ENCODE measurements around the gene BTBD16.

The BTBD16 gene

DNA sequence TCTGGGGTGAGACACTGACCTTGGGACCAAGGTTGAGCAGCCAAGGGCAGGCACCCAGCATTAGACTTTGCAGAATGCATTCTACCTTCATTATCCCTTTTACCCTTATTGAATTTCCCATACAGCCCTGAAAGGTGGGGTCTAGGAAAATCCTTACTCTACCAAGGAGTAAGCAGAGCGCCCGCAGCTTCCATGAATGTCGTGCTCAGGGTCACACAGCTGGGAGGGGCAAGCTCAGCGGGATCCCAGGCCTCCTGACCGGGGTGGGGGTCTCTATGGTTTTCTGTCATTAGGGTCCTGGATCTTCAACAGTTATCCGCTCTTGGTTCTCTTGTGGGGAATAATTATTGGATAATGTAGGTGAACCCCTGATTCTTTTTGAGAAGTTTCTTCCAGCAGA is 30.7 kb upstream of the BTBD16 start:
- no peak overlapping the region for H3K27ac Mint-ChIP-seq
- no peak overlapping the region for H3K4me3 Mint-ChIP-seq
- DNase-seq (ENCODE audit: low spot score) = no peak
- no peaks in the 10 kb centered on the region for H3K36me3 Mint-ChIP-seq (ENCODE audit: low read depth)
- H3K27me3 Mint-ChIP-seq (ENCODE audit: low read depth) = no peaks in the 10 kb centered on the region
- no peaks in the 10 kb centered on the region for H3K9me3 Mint-ChIP-seq
- H3K4me1 Mint-ChIP-seq (ENCODE audit: low read depth) = no peaks in the 10 kb centered on the region

DNA sequence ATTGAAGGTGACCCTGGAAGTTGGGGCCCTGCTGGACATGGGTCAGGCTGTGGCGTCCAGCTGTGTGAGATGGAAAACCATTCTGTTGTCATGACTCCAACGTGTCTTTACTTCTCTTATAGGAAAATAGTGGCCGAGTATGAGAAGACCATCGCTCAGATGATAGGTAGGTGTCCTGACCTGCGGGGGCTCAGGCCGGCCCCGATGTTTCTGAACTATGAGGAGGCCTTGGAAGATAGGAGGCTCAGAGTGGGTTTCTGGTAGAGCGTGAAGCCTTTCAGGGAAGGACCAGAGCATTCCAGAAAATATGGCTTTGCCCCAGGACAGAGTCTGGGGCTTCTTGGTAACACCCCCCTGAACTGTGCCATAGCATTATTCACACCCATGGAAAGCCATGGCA is 29.3 kb upstream of the BTBD16 start:
- H3K4me3 Mint-ChIP-seq = no peak overlapping the region
- DNase-seq (ENCODE audit: low spot score) = no peak
- no peak overlapping the region for H3K27ac Mint-ChIP-seq
- H3K36me3 Mint-ChIP-seq (ENCODE audit: low read depth) = no peaks in the 10 kb centered on the region
- no peaks in the 10 kb centered on the region for H3K4me1 Mint-ChIP-seq (ENCODE audit: low read depth)
- H3K9me3 Mint-ChIP-seq = no peaks in the 10 kb centered on the region
- H3K27me3 Mint-ChIP-seq (ENCODE audit: low read depth) = no peaks in the 10 kb centered on the region

DNA sequence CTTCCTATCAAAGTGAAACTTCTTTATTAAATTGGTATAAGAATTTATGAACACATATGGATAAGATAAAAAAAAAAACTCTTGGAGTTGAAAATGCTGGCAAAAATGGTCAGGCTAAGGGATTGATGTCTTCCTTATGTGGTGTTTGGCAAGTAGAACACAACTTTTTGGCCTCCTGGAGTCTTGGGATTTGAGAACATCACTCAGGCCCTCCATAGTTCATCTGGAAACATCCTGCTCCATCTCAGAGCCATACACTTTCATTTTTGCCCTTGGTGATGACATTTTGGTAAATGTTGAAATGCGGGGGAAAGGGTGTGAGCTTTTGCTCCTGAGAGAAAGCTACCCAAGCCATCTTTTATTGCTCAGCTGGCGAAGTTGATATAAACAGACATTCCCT is 27.5 kb upstream of the BTBD16 start:
- H3K4me3 Mint-ChIP-seq = no peak overlapping the region
- H3K9me3 Mint-ChIP-seq = no peaks in the 10 kb centered on the region
- DNase-seq (ENCODE audit: low spot score) = no peak
- no peak overlapping the region for H3K27ac Mint-ChIP-seq
- no peaks in the 10 kb centered on the region for H3K4me1 Mint-ChIP-seq (ENCODE audit: low read depth)
- H3K36me3 Mint-ChIP-seq (ENCODE audit: low read depth) = no peaks in the 10 kb centered on the region
- H3K27me3 Mint-ChIP-seq (ENCODE audit: low read depth) = no peaks in the 10 kb centered on the region

DNA sequence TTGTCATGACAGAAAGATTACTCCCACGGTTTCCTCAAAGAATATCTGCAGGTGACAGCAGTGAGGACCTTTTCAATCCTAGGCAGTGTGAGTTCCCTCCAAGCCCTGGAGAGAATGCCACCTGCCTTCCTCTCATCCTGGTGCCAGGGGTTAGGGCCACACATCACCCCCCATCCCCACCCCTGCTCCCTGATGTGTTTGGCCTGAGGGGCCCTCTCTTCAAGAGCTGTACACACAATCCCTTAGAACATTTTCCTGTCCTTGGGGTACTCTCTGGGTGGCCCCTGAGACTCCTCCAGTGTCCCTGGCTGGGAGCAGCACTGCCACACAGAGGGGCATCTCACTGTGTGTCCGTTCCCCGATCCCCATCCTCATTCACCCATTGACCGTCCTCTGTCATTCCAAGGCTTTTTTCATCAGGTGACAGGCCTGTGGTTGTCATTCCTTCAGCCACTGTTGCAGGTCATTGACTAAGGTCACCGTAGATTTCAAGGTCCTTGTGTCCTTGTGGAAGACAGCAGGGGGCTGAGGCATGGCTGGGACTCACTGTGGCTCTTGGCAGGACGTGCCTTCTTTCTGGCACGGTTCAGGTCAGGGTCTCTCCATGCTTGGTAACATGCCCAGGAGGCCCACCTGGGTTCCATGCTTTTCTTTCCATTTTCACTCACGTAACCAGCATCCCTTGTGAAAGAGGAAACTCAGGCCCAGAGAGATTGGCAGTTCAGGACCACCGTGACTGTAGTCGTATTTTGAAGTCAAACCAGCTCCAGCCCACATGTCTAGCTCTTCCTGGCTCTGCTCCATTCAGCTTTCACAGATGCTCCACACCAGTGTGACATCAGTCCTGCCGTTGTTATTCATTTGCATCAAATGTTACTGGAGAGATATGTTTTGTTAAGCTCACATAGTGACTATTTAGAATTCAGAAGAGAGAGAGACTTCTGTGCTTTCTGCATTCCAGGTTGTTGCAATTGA is 26.8 kb upstream of the BTBD16 start:
- no peak overlapping the region for H3K27ac Mint-ChIP-seq
- H3K4me1 Mint-ChIP-seq (ENCODE audit: low read depth) = no peaks in the 10 kb centered on the region
- no peaks in the 10 kb centered on the region for H3K27me3 Mint-ChIP-seq (ENCODE audit: low read depth)

DNA sequence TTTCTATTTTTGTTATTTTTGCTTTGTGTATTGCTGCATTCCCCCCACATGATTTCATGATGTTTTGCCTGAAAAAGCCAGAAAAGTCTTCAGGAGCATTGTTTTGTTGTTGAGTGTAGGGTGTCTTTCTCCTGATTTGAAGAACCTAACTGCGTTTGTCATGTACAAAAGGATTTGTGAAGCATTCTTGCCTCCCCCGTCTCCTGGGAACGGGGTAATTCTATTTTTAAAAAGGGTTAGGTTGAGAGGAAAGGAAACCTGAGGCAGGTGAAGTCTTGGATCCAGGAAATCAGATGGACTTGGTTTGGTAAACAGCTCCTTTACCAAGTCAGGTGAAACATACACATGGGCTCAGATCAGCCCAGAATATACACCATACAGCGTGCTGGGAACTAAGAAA is 26.0 kb upstream of the BTBD16 start:
- no peaks in the 10 kb centered on the region for H3K27me3 Mint-ChIP-seq (ENCODE audit: low read depth)
- H3K4me3 Mint-ChIP-seq = no peak overlapping the region
- H3K27ac Mint-ChIP-seq = no peak overlapping the region
- no peaks in the 10 kb centered on the region for H3K4me1 Mint-ChIP-seq (ENCODE audit: low read depth)
- no peaks in the 10 kb centered on the region for H3K36me3 Mint-ChIP-seq (ENCODE audit: low read depth)
- no peak for DNase-seq (ENCODE audit: low spot score)
- no peaks in the 10 kb centered on the region for H3K9me3 Mint-ChIP-seq

More for the DNA sequence above, 26.8 kb upstream of the BTBD16 start:
- H3K36me3 Mint-ChIP-seq (ENCODE audit: low read depth) = no peaks in the 10 kb centered on the region
- no peaks in the 10 kb centered on the region for H3K9me3 Mint-ChIP-seq
- no peak overlapping the region for H3K4me3 Mint-ChIP-seq
- DNase-seq (ENCODE audit: low spot score) = no peak

DNA sequence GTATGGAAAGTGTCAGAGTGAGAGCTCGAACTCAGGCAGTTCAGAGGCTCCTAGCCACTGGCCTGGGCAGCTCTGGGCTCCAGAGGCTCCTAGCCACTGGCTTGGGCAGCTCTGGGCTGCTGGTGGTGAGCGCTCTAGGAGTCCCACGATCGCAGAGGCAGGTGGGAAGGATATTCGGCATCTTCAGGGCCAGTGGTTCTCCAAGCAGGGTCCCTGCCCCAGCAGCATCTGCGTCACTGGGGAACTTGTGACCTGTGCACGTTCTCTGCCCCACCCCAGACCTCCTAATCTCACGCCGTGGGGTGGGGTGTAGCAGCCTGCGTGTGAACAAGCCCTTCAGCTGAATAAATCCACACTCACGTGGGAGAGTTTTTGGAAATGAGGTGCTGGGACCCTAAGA is 25.2 kb upstream of the BTBD16 start:
- no peak for DNase-seq (ENCODE audit: low spot score)
- H3K9me3 Mint-ChIP-seq = no peaks in the 10 kb centered on the region
- H3K27ac Mint-ChIP-seq = no peak overlapping the region
- H3K4me3 Mint-ChIP-seq = no peak overlapping the region
- no peaks in the 10 kb centered on the region for H3K4me1 Mint-ChIP-seq (ENCODE audit: low read depth)
- no peaks in the 10 kb centered on the region for H3K36me3 Mint-ChIP-seq (ENCODE audit: low read depth)
- H3K27me3 Mint-ChIP-seq (ENCODE audit: low read depth) = no peaks in the 10 kb centered on the region

DNA sequence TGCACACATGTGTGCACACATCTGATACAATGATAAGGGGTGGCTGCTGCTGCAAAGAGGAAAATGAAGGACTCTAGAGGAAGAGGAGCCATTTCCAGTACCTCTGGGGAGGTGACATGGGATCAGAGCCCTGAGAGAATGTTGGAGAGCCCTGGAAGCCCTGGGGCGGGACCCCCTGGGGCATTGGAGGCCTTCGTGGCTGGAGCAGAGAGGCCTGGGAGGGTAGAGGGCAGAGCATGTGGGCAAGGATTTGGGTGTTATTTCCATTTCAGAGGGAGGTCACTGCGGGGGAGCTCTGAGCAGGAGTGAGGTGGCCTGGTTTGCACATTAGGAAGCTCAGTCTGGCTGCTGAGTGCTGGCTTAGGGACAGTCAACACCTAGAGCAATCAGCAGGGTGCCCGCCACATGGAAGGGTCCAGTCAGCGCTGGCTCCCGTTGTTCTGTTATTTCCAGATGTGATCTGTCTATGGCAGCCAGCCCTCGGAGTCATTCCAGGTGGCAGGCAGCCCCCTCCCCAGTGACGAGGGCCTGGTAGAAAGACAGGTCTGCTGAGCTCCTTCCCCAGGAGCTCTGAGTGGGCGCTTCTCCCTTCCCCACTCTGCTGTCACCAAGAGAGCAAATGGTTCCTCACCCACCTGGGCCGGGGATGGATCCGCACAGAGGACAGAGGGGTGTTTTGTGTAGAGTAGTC is 24.1 kb upstream of the BTBD16 start:
- H3K36me3 Mint-ChIP-seq (ENCODE audit: low read depth) = no peaks in the 10 kb centered on the region
- no peaks in the 10 kb centered on the region for H3K27me3 Mint-ChIP-seq (ENCODE audit: low read depth)

DNA sequence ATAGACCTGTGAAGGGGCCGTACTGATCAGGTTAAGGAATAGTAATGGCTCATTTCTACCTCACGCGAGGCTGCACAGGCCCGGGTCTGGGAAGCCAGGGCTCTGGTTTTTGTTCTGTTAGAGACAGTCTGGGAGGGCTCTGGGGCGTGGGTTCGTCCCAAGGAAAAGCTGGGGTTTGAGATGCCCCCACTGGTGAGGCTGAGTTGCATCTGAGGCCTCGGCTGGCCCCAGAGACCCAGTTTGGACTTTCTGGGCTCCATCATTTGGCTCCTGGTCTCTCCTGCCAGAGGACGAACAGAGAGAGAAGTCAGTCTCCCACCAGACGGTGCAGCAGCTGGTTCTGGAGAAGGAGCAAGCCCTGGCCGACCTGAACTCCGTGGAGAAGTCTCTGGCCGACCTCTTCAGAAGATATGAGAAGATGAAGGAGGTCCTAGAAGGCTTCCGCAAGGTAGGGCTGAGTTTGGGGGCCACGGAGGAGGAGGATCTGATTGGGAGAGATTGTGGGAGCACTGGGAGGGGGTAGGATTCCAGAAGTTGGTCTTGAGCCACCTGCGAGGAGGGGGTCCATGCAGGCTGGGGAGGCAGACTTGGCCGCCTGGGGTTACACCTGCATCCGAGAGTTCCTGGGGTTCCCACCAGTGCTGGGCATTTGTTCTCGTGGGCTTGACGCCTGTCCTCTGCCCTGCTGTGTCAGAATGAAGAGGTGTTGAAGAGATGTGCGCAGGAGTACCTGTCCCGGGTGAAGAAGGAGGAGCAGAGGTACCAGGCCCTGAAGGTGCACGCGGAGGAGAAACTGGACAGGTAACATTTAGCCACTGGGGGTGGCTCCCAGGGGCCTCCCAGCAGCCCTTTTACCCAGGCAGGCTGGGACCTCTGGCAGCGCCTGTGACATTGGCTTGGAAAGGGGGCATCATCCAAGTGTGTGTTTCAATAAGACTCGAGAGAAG is 22.5 kb upstream of the BTBD16 start:
- Mint-ChIP-seq H3K36me3 (ENCODE audit: low read depth) (no peaks in the 10 kb centered on the region), H3K4me3 (no peak overlapping the region), H3K27ac (no peak overlapping the region), H3K4me1 (ENCODE audit: low read depth) (no peaks in the 10 kb centered on the region), H3K9me3 (no peaks in the 10 kb centered on the region), H3K27me3 (ENCODE audit: low read depth) (no peaks in the 10 kb centered on the region)
- DNase-seq (ENCODE audit: low spot score) = no peak

More for the DNA sequence above, 24.1 kb upstream of the BTBD16 start:
- Mint-ChIP-seq H3K4me1 (ENCODE audit: low read depth) (no peaks in the 10 kb centered on the region), H3K4me3 (no peak overlapping the region), H3K9me3 (no peaks in the 10 kb centered on the region), H3K27ac (no peak overlapping the region)
- no peak for DNase-seq (ENCODE audit: low spot score)

DNA sequence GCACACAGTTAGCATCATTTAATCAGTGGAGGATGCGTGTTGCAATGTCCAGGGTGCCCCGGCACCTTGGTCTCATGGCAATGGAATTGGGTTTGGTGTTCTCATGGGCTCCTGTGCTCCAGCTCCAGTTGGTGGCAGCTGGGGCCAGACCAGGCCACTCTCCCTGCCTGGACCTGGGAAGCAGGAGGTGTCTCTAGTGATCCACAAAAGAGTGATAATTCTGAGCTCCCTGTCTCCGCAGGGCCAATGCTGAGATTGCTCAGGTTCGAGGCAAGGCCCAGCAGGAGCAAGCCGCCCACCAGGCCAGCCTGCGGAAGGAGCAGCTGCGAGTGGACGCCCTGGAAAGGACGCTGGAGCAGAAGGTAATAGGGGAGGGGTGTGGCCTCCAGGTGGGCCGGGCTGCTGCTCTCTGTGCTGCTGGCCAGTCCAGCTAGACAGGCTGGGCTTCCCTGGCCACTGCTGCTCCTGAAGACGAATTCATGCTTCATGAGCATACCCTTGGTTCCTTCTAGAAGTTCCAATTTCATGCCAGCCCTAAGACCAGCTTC is 21.7 kb upstream of the BTBD16 start:
- Mint-ChIP-seq H3K4me1 (ENCODE audit: low read depth) (no peaks in the 10 kb centered on the region), H3K27me3 (ENCODE audit: low read depth) (no peaks in the 10 kb centered on the region), H3K27ac (no peak overlapping the region), H3K36me3 (ENCODE audit: low read depth) (no peaks in the 10 kb centered on the region), H3K4me3 (no peak overlapping the region), H3K9me3 (no peaks in the 10 kb centered on the region)
- DNase-seq (ENCODE audit: low spot score) = no peak

DNA sequence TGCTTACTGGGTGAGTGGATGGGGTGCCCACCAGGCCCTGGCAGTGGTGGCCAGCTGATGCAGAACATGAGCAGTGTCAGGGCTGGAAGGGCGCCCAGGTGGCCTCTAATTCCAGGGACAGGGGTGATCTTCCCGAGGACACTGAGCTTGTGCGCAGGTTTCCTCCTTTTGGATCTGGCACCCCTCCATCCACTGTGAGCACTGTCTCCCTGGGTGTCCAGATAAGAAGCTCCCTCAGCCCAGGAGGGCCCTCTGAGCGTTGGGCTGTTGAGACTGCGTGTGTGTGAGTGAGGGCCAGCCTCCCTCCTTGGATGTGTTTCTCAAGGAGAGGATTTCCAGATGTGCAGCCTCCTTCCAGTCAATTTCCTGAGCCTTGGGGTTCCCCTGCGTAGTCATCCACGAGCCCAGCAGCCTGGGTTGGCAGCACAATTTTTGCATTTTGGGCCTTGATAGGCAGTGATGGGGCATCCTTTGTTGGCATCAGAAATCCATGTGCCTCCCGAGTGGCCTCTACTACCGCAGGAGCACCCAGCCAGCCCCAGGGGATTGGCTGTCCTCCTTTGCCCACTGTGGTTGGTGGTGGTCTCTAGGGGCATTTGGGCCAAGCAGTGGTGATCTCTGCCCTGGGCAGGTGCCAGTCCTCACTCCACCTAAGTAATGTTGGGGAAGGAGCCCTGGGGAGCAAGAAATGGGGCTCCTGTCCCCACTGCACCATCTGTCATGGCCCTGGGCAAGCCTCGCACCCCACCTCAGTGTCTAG is 20.9 kb upstream of the BTBD16 start:
- Mint-ChIP-seq H3K27ac (no peak overlapping the region), H3K4me1 (ENCODE audit: low read depth) (no peaks in the 10 kb centered on the region), H3K36me3 (ENCODE audit: low read depth) (no peaks in the 10 kb centered on the region), H3K27me3 (ENCODE audit: low read depth) (no peaks in the 10 kb centered on the region), H3K4me3 (no peak overlapping the region), H3K9me3 (no peaks in the 10 kb centered on the region)
- DNase-seq (ENCODE audit: low spot score) = no peak

DNA sequence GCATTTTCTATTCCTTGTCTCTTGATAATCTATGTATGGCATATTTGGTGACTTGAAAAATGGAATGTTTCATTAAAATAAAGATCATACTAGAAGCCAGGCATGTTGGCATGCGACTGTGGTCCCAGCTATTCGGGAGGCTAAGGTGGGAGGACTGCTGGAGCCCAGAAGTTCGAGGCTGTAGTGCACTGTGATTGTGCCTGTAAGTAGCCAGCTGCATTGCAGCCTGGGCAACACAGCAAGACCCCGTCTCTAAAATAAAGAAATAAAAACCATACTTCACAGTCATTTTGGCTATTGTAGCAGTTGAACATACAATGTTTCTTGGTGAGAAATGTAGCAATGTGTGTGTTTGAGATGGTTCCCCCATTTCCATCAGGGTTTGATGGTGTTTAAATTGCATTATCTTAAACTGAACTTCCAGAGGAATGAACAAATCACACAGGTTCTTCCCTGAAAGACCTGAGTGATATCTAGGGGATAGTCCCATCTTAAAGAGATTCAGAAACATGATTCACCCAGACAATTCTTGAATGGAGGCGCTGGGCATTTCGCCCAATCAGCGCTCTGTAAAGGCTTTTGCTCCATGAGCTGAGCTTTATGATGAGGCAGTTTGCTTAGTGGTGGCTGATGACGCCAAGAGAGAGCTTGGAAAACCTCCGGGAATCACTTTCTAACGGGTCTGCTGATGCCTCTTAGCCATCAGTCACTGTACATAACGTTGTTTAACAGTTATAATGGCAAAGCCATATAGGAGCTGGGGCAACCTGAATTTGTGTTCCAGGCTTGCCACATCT is 19.4 kb upstream of the BTBD16 start:
- Mint-ChIP-seq H3K4me1 (ENCODE audit: low read depth) (no peaks in the 10 kb centered on the region), H3K27me3 (ENCODE audit: low read depth) (no peaks in the 10 kb centered on the region), H3K27ac (no peak overlapping the region), H3K9me3 (no peaks in the 10 kb centered on the region), H3K4me3 (no peak overlapping the region), H3K36me3 (ENCODE audit: low read depth) (no peaks in the 10 kb centered on the region)
- no peak for DNase-seq (ENCODE audit: low spot score)

DNA sequence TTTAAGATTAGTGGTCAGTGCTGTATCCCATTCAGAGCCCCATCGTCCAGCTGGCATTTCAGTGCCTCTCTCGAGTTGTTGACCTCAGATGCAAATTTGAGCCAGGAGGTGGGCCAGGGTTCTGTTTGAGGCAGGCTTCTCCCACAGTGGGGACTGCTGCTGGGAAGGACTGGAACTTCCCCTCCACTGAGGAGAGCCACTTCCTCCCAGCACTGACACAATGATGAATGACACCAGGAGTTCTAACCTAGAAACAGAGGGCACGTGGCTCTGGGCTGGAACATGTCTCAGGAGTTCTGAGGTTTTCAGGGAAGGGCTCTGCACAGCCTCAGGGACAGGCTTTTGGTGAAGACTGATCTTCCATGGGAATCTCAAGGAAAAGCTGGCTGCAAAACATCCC is 18.3 kb upstream of the BTBD16 start:
- H3K27me3 Mint-ChIP-seq (ENCODE audit: low read depth) = no peaks in the 10 kb centered on the region
- no peak for DNase-seq (ENCODE audit: low spot score)
- H3K4me3 Mint-ChIP-seq = no peak overlapping the region
- H3K27ac Mint-ChIP-seq = no peak overlapping the region
- no peaks in the 10 kb centered on the region for H3K36me3 Mint-ChIP-seq (ENCODE audit: low read depth)
- H3K4me1 Mint-ChIP-seq (ENCODE audit: low read depth) = no peaks in the 10 kb centered on the region
- H3K9me3 Mint-ChIP-seq = no peaks in the 10 kb centered on the region

Data from T-helper 2 cell treated with Interferon-gamma antibody and Interleukin-4, amounts not matched to agents 5 μg/mL and 100 μg/mL, for 36 hours (primary cell).